Right lobe of liver (tissue), 4 donors: ENCODE measurements around the gene AVPR2.

Experiments used
- POLR2A ChIP-seq: fragments of 450-650 bp; IDR thresholded peaks from one replicate; pipeline ENCODE4 v1.6.1; 2017; ENCODE audit warnings: antibody characterized with exemption, mild to moderate bottlenecking
- TF ChIP-seq, protein P1 (sequence below), 4 donors: fragments of 200-600 bp in 3 of 4; fragments of 450-650 bp in 1 of 4; IDR thresholded peaks; one replicate each; pipeline versions ENCODE4 v1.5.1 to v1.8.0; 2016 to 2022; ENCODE audit warnings: antibody characterized with exemption in 4 of 4, mild to moderate bottlenecking in 2 of 4
- donor health status: DM: no; HTN: no; CAD: no.
- donor health status: DM: no; HTN: no; CAD: no.
- donor health status: DM: no; HTN: yes; CAD: no.

DNA sequence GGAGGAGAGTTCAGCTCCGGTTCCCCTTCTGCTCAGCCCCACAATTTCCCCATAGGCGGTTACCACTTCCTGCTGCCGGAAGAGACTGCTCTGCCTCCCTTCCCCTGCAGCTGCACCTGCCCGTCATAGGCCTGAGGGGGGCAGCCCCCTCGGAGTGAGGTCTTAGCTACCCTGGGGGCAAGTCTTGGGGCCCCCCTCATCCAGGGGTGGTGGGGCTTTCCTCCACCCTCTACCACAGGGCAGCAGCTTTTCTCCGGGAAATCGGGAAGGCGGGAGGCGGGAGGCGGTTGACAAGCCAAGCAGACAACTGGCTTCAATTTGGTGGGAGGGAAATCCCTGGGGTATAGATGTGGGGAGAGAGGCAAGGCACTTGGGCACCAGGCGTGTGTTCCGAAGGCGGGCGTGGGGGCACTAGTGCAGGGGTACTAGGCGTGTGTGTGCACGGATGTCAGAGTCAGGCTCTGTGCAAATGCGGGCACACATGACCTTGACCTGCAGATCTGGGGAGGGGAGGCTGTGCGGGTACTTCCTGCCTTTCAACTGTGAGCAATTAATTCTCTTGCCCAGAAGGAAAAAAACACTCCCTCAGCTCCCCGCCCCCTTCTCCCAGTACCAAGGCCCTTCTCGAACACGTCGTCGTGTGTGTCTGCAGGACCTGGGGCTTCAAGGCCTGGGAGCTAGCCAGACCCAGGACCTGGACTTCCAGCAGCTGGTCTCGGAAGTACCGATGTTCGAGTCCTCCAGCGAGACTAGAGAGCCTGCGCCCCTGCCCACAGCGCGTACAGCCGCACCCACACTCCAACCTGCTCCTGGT, 22.6 kb downstream of the AVPR2 start:
- TF ChIP-seq, protein P1, sequence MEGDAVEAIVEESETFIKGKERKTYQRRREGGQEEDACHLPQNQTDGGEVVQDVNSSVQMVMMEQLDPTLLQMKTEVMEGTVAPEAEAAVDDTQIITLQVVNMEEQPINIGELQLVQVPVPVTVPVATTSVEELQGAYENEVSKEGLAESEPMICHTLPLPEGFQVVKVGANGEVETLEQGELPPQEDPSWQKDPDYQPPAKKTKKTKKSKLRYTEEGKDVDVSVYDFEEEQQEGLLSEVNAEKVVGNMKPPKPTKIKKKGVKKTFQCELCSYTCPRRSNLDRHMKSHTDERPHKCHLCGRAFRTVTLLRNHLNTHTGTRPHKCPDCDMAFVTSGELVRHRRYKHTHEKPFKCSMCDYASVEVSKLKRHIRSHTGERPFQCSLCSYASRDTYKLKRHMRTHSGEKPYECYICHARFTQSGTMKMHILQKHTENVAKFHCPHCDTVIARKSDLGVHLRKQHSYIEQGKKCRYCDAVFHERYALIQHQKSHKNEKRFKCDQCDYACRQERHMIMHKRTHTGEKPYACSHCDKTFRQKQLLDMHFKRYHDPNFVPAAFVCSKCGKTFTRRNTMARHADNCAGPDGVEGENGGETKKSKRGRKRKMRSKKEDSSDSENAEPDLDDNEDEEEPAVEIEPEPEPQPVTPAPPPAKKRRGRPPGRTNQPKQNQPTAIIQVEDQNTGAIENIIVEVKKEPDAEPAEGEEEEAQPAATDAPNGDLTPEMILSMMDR (IDR thresholded peaks at IDR 0.05): no peak
- TF ChIP-seq POLR2A: no peak
